GM23338 (cell line): Measurements from ENCODE around the gene CRY1. TPM values are rescaled to one million over a fixed set of nuclear protein-coding genes. Genes with fewer than 3 reads are reported as not detected.

Experiments used
- ATAC-seq: fragments of 200-7000 bp; cut with Tn5 transposase; 3 replicates; pipeline ENCODE4 v1.9.1; 2020
- DNase-seq: peaks from one replicate; pipeline ENCODE4 v3.0.0-alpha.2; 2015; ENCODE audit warnings: low spot score
- H2AFZ ChIP-seq: fragments of 200-600 bp; sonication (generic); 2 replicates; pipeline ENCODE4 v1.8.0; 2016; ENCODE audit warnings: antibody characterized with exemption, mild to moderate bottlenecking, moderate library complexity
- H3F3A ChIP-seq: fragments of 200-600 bp; sonication (generic); replicated peaks from 2 replicates; pipeline ENCODE4 v1.8.0; 2017; ENCODE audit warnings: antibody characterized with exemption, mixed run types, low read depth
- H3K27ac ChIP-seq: fragments of 200-600 bp; sonication (generic); 2 replicates; pipeline ENCODE4 v1.6.1; 2016; ENCODE audit warnings: low read depth
- H3K27me3 ChIP-seq: fragments of 200-600 bp; sonication (generic); 2 replicates; pipeline ENCODE4 v1.8.0; 2016; ENCODE audit warnings: mild to moderate bottlenecking, mixed run types, moderate library complexity; ENCODE audit not compliant: insufficient read depth
- H3K36me3 ChIP-seq: fragments of 200-600 bp; sonication (generic); 2 replicates; pipeline ENCODE4 v1.8.0; 2016; ENCODE audit warnings: mild to moderate bottlenecking; ENCODE audit not compliant: insufficient read depth
- H3K4me1 ChIP-seq: fragments of 200-600 bp; sonication (generic); 2 replicates; pipeline ENCODE4 v1.8.0; 2016; ENCODE audit warnings: mild to moderate bottlenecking, moderate library complexity; ENCODE audit not compliant: insufficient read depth
- H3K4me2 ChIP-seq: fragments of 200-600 bp; sonication (generic); 2 replicates; pipeline ENCODE4 v1.7.1; 2017; ENCODE audit warnings: mixed run types
- H3K4me3 ChIP-seq: fragments of 200-600 bp; sonication (generic); 2 replicates; pipeline ENCODE4 v1.6.1; 2016; ENCODE audit warnings: mixed run types
- H3K79me2 ChIP-seq: fragments of 200-600 bp; sonication (generic); replicated peaks from 2 replicates; pipeline ENCODE4 v1.8.0; 2017; ENCODE audit warnings: mild to moderate bottlenecking; ENCODE audit not compliant: insufficient read depth
- H3K9me2 ChIP-seq: fragments of 200-600 bp; sonication (generic); 2 replicates; pipeline ENCODE4 v1.8.0; 2017; ENCODE audit not compliant: insufficient read depth
- H4K20me1 ChIP-seq: fragments of 200-600 bp; sonication (generic); replicated peaks from 2 replicates; pipeline ENCODE4 v1.8.0; 2017; ENCODE audit warnings: mild to moderate bottlenecking; ENCODE audit not compliant: insufficient read depth
- H3K27ac Mint-ChIP-seq: 2 replicates; pipeline ENCODE4 v1.8.0; 2020; ENCODE audit warnings: inconsistent platforms, mild to moderate bottlenecking, moderate library complexity, mixed read lengths
- H3K27me3 Mint-ChIP-seq: 3 replicates; pipeline ENCODE4 v1.8.0; 2022; ENCODE audit warnings: low read depth, mild to moderate bottlenecking, moderate library complexity, mixed read lengths, inconsistent platforms; ENCODE audit not compliant: insufficient read depth, poor library complexity
- H3K36me3 Mint-ChIP-seq: 3 replicates; pipeline ENCODE4 v1.8.0; 2021; ENCODE audit warnings: low read depth, mild to moderate bottlenecking, inconsistent platforms, moderate library complexity, mixed read lengths
- H3K4me1 Mint-ChIP-seq: 3 replicates; pipeline ENCODE4 v1.8.0; 2020; ENCODE audit warnings: mild to moderate bottlenecking, inconsistent platforms, mixed read lengths
- H3K4me3 Mint-ChIP-seq: 3 replicates; pipeline ENCODE4 v1.8.0; 2021; ENCODE audit warnings: moderate library complexity, mild to moderate bottlenecking, inconsistent platforms, mixed read lengths
- H3K9me3 Mint-ChIP-seq: 3 replicates; pipeline ENCODE4 v1.8.0; 2020; ENCODE audit warnings: moderate library complexity, mild to moderate bottlenecking, inconsistent platforms, mixed read lengths
- CREB1 ChIP-seq: fragments of 250-450 bp; sonication (Bioruptor Pico); IDR thresholded peaks from 2 replicates; pipeline ENCODE4 v1.5.0; 2020; ENCODE audit warnings: low read depth, mild to moderate bottlenecking, moderate library complexity
- CTCF ChIP-seq, 2 experiments: fragments of 200-600 bp in 1 of 2; sonication (generic) in 1 of 2; conservative IDR thresholded peaks; 2 replicates each; pipeline versions ENCODE4 v1.5.1 to v1.6.1; 2016 to 2017; ENCODE audit warnings: antibody characterized with exemption in 2 of 2, low read depth in 2 of 2, mild to moderate bottlenecking in 2 of 2, moderate library complexity in 1 of 2
- ETS1 ChIP-seq: IDR thresholded peaks from 2 replicates; pipeline ENCODE4 v1.6.1; 2016; ENCODE audit warnings: antibody characterized with exemption
- EZH2 ChIP-seq: fragments of 200-600 bp; sonication (generic); IDR thresholded peaks from one replicate; pipeline ENCODE4 v1.8.0; 2017; ENCODE audit warnings: antibody characterized with exemption, mild to moderate bottlenecking, low read depth; ENCODE audit not compliant: unreplicated experiment
- EZH2phosphoT487 ChIP-seq: fragments of 200-600 bp; sonication (generic); IDR thresholded peaks from one replicate; pipeline ENCODE4 v1.8.1; 2018; ENCODE audit warnings: antibody characterized with exemption; ENCODE audit not compliant: unreplicated experiment
- JUNB ChIP-seq: IDR thresholded peaks from one replicate; pipeline ENCODE4 v1.6.1; 2016; ENCODE audit warnings: antibody characterized with exemption; ENCODE audit not compliant: unreplicated experiment
- NANOG ChIP-seq: IDR thresholded peaks from 2 replicates; pipeline ENCODE4 v1.6.1; 2016; ENCODE audit warnings: antibody characterized with exemption, borderline replicate concordance
- POLR2AphosphoS5 ChIP-seq: IDR thresholded peaks from 2 replicates; pipeline ENCODE4 v1.6.1; 2016; ENCODE audit warnings: antibody characterized with exemption, low read depth
- STAT1 ChIP-seq: IDR thresholded peaks from one replicate; pipeline ENCODE4 v1.6.1; 2016; ENCODE audit warnings: antibody characterized with exemption; ENCODE audit not compliant: unreplicated experiment
- ZNF114 ChIP-seq: fragments of 250-450 bp; sonication (Bioruptor Pico); IDR thresholded peaks from 2 replicates; pipeline ENCODE4 v1.5.0; 2020; ENCODE audit warnings: mild to moderate bottlenecking, moderate library complexity
- ZNF331 ChIP-seq: fragments of 250-450 bp; sonication (Bioruptor Pico); IDR thresholded peaks from 2 replicates; pipeline ENCODE4 v1.5.0; 2020; ENCODE audit warnings: low read depth, mild to moderate bottlenecking, moderate library complexity
- ZNF462 ChIP-seq: fragments of 250-450 bp; sonication (Bioruptor Pico); IDR thresholded peaks from 2 replicates; pipeline ENCODE4 v1.5.0; 2020; ENCODE audit warnings: mild to moderate bottlenecking, moderate library complexity
- polyA plus RNA-seq: library from polyadenylated mRNA; unstranded; fragments of >200 nt; fragmentation: Nextera tagmentation; extraction: Ambion mirVana; gene quantifications from 2 replicates; pipeline ENCODE4 v1.2.1, GENCODE V29; 2016
- total RNA-seq: library from RNA; depleted of rRNA; stranded (reverse); fragments of >200 nt; shearing (Covaris generic); gene quantifications from 2 replicates; pipeline ENCODE4 v1.2.3, GENCODE V29; 2014

CRY1 gene
- total and polyA plus RNA-seq, 2 experiments from 2014 or later: 27.7 to 28.2 TPM

GRCh38 chr12:106986135-106986534 lies 107.2 kb downstream of the CRY1 start:
- TF ChIP-seq POLR2AphosphoS5: no peak
- no peak for TF ChIP-seq NANOG
- TF ChIP-seq ZNF331: no peak
- TF ChIP-seq ZNF114 (CRISPR knock-in tag): no peak
- no peak for TF ChIP-seq EZH2phosphoT487
- TF ChIP-seq STAT1: no peak
- H3K27me3 ChIP-seq: no peaks in the 10 kb centered on the region
- no peaks in the 10 kb centered on the region for H3K9me2 ChIP-seq
- peaks cover 20% of the 10 kb centered on the region for H3K36me3 Mint-ChIP-seq
- no peak overlapping the region for H3K27ac ChIP-seq
- ATAC-seq (no peak), DNase-seq (no peak)
- H3K79me2 ChIP-seq: 0 out of 2 replicates have a peak, but pooled peaks cover 4% of the 10 kb centered on the region
- no peak overlapping the region for H3K27ac Mint-ChIP-seq
- H3K4me1 Mint-ChIP-seq: peaks cover 23% of the 10 kb centered on the region
- peak overlapping the region; percentile 97 for H3K4me2 ChIP-seq
- no peaks in the 10 kb centered on the region for H3K9me3 Mint-ChIP-seq
- peak overlapping the region; percentile 91 for H3K4me3 ChIP-seq
- H3K4me1 ChIP-seq: peaks cover 13% of the 10 kb centered on the region
- H4K20me1 ChIP-seq: no peaks in the 10 kb centered on the region; the same call in 1 of the 2 replicates
- H2AFZ ChIP-seq: peak overlapping the region; percentile 99
- peaks cover 5% of the 10 kb centered on the region for H3K27me3 Mint-ChIP-seq
- no peaks in the 10 kb centered on the region for H3K36me3 ChIP-seq
- no peaks in the 10 kb centered on the region; the same call in 1 of the 2 replicates for H3F3A ChIP-seq
- peak overlapping the region; percentile 89 for H3K4me3 Mint-ChIP-seq

GRCh38 chr12:106985479-106985878 lies 107.9 kb downstream of the CRY1 start:
- Mint-ChIP-seq H3K36me3 (peaks cover 20% of the 10 kb centered on the region), H3K27me3 (peaks cover 5% of the 10 kb centered on the region), H3K4me3 (peak overlapping the region; percentile 89; the same call in 2 of the 3 replicates), H3K9me3 (no peaks in the 10 kb centered on the region), H3K4me1 (peaks cover 23% of the 10 kb centered on the region), H3K27ac (no peak overlapping the region)
- Histone ChIP-seq H3K9me2 (no peaks in the 10 kb centered on the region), H3K4me2 (0 out of 2 replicates have a peak overlapping the region, but pooled peaks have one; percentile 97), H3K4me1 (peaks cover 13% of the 10 kb centered on the region), H3K79me2 (0 out of 2 replicates have a peak, but pooled peaks cover 4% of the 10 kb centered on the region), H3K36me3 (no peaks in the 10 kb centered on the region), H3K27ac (no peak overlapping the region), H3K27me3 (no peaks in the 10 kb centered on the region), H2AFZ (no peak overlapping the region), H4K20me1 (no peaks in the 10 kb centered on the region; the same call in 1 of the 2 replicates), H3K4me3 (no peak overlapping the region), H3F3A (no peaks in the 10 kb centered on the region; the same call in 1 of the 2 replicates)
- no peak for DNase-seq
- ATAC-seq: no peak
- TF ChIP-seq NANOG (no peak), EZH2phosphoT487 (no peak), ZNF114 (CRISPR knock-in tag) (no peak), CREB1 (CRISPR knock-in tag) (no peak), EZH2 (no peak), STAT1 (no peak), ZNF462 (CRISPR knock-in tag) (no peak), ZNF331 (no peak), ETS1 (no peak), POLR2AphosphoS5 (no peak), CTCF (conservative IDR thresholded peaks at IDR 0.05; ENCODE audit: low read depth in 2 of 2) (no peak; a peak in 1 of 4 replicates), JUNB (no peak)
